Upper lobe of left lung (tissue), 6 donors: ENCODE results near the gene LANCL1. TPM values are rescaled to one million over a fixed set of nuclear protein-coding genes. Genes with fewer than 3 reads are reported as not detected.

Experiments used
- ATAC-seq, 2 donors: fragments of 200-7000 bp; cut with Tn5 transposase; one replicate each; pipeline ENCODE4 v1.9.1; 2022; ENCODE audit warnings: mild to moderate bottlenecking in 2 of 2, moderate library complexity in 2 of 2; ENCODE audit not compliant: low FRiP score in 2 of 2
- DNase-seq, 2 donors: peaks; one replicate each; pipeline ENCODE4 v3.0.0-alpha.2; 2019 to 2020
- H3K27ac ChIP-seq, 4 donors: fragments of 200-600 bp; sonication (generic); one replicate each; pipeline ENCODE4 v1.5.1; 2016 to 2019
- H3K27me3 ChIP-seq, 4 donors: fragments of 200-600 bp; sonication (generic); one replicate each; pipeline ENCODE4 v1.5.1; 2017 to 2019
- H3K36me3 ChIP-seq, 4 donors: fragments of 200-600 bp; sonication (generic); one replicate each; pipeline ENCODE4 v1.5.1; 2016 to 2019
- H3K4me1 ChIP-seq, 4 donors: fragments of 200-600 bp; sonication (generic); one replicate each; pipeline ENCODE4 v1.5.1; 2018 to 2019
- H3K4me3 ChIP-seq, 4 donors: fragments of 200-600 bp; sonication (generic); one replicate each; pipeline ENCODE4 v1.5.1; 2017 to 2019; ENCODE audit warnings: mild to moderate bottlenecking in 2 of 4, moderate library complexity in 1 of 4
- H3K9me3 ChIP-seq, 4 donors: fragments of 200-600 bp; sonication (generic); one replicate each; pipeline ENCODE4 v1.5.1; 2018 to 2019
- CTCF ChIP-seq, 6 experiments: fragments of 450-650 bp in 4 of 6; fragments of 200-600 bp in 2 of 6; sonication (generic) in 2 of 6; IDR thresholded peaks; one replicate each; pipeline ENCODE4 v1.5.1; 2016 to 2019; ENCODE audit warnings: antibody characterized with exemption in 6 of 6
- EP300 ChIP-seq, 4 donors: sonication (generic); formaldehyde crosslinking; IDR thresholded peaks; one replicate each; pipeline ENCODE4 v1.5.1; 2017; ENCODE audit warnings: antibody characterized with exemption in 4 of 4, control low read depth in 2 of 4
- POLR2A ChIP-seq, 4 donors: fragments of 450-650 bp; IDR thresholded peaks; one replicate each; pipeline ENCODE4 v1.5.1; 2016 to 2017; ENCODE audit warnings: antibody characterized with exemption in 4 of 4, mild to moderate bottlenecking in 2 of 4
- POLR2AphosphoS5 ChIP-seq, 2 donors: sonication (generic); formaldehyde crosslinking; IDR thresholded peaks; one replicate each; pipeline ENCODE4 v1.5.1; 2017; ENCODE audit warnings: antibody characterized with exemption in 2 of 2
- WGBS, 2 donors: methylation state at CpG; one replicate each; pipeline ENCODE4 v1.1.5; 2017 to 2018; 5-methylcytosine and 5-hydroxymethylcytosine counted together
- total RNA-seq, 6 donors: library from RNA; depleted of rRNA in 4 of 6; stranded (reverse); fragments of >200 nt in 4 of 6; gene quantifications; one replicate each; pipeline versions ENCODE4 v1.1.0 to v1.2.1, GENCODE V29; 2016 to 2021
- donor health status: DM: no; HTN: no; CAD: no; lungs with moderate emphysema.
- donor health status: DM: no; HTN: yes; CAD: no; lungs with severe emphysema.

The LANCL1 gene, protein sequence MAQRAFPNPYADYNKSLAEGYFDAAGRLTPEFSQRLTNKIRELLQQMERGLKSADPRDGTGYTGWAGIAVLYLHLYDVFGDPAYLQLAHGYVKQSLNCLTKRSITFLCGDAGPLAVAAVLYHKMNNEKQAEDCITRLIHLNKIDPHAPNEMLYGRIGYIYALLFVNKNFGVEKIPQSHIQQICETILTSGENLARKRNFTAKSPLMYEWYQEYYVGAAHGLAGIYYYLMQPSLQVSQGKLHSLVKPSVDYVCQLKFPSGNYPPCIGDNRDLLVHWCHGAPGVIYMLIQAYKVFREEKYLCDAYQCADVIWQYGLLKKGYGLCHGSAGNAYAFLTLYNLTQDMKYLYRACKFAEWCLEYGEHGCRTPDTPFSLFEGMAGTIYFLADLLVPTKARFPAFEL
- total RNA-seq = 10 to 100 TPM in 5 of 6 donors, 1 to 10 TPM in 1; 9.0 to 33.0 (median 23.5) TPM

- 1% methylated on average over 30 to 40 of the region's 49 CpGs for WGBS, 2 donors
- Histone ChIP-seq H3K27me3 (no peaks in the 10 kb centered on the region), H3K9me3 (no peaks in the 10 kb centered on the region), H3K36me3 (peaks cover 0 to 6% (median 4%) of the 10 kb centered on the region in 4 donors), H3K4me1 (peaks cover 9 to 16% (median 11%) of the 10 kb centered on the region in 4 donors), H3K4me3 (peak within 1 kb of the TSS; percentile 55 to 94 (median 84)), H3K27ac (peak within 1 kb of the TSS; percentile 65 to 87 (median 81))
- DNase-seq = peak; percentile 91 to 95
- peak in 3 of 4 donors; percentile 59 to 84 (median 60) for TF ChIP-seq POLR2A (IDR thresholded peaks at IDR 0.05)
- TF ChIP-seq POLR2AphosphoS5 (IDR thresholded peaks at IDR 0.05) = peak; percentile 30 to 85
- no peak for TF ChIP-seq CTCF (IDR thresholded peaks at IDR 0.05)
- no peak for TF ChIP-seq EP300 (IDR thresholded peaks at IDR 0.05)
- peak; percentile 98 to 100 for ATAC-seq
These were observed at the start of gene LANCL1 for GRCh38 chr2:210476194-210477128. Gene LANCL1 (minus strand): TSS chr2:210476759. CDS start chr2:210476396, 363 bp downstream.

DNA sequence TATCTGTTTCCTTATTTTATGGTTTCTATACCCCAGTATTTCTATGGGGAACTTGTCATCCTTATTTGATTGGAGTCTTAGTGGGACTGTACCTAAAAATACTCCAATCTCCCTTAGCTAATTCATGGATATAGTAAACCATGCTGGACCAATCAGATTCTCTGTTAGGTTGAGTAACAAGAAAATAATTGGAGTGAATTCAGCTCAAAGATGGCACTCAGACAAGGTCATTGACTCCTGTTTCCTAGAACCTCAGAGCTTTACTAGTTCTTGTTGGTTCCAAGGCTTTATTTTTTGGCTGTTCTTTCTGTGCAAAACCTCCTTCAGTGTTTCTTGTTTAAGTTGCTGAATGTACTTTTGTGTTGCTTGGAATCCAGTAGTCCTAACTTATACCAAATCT lies 48.0 kb upstream of the LANCL1 start:
- no peak for TF ChIP-seq POLR2AphosphoS5 (IDR thresholded peaks at IDR 0.05)
- TF ChIP-seq CTCF (IDR thresholded peaks at IDR 0.05) = no peak
- TF ChIP-seq EP300 (IDR thresholded peaks at IDR 0.05) = no peak
- no peak for TF ChIP-seq POLR2A (IDR thresholded peaks at IDR 0.05)
- H3K4me3 ChIP-seq = no peak overlapping the region
- DNase-seq (no peak), ATAC-seq (no peak)
- no peaks in the 10 kb centered on the region for H3K4me1 ChIP-seq
- H3K9me3 ChIP-seq = no peaks in the 10 kb centered on the region
- no peaks in the 10 kb centered on the region for H3K27me3 ChIP-seq
- H3K36me3 ChIP-seq = no peaks in the 10 kb centered on the region
- H3K27ac ChIP-seq = no peak overlapping the region

DNA sequence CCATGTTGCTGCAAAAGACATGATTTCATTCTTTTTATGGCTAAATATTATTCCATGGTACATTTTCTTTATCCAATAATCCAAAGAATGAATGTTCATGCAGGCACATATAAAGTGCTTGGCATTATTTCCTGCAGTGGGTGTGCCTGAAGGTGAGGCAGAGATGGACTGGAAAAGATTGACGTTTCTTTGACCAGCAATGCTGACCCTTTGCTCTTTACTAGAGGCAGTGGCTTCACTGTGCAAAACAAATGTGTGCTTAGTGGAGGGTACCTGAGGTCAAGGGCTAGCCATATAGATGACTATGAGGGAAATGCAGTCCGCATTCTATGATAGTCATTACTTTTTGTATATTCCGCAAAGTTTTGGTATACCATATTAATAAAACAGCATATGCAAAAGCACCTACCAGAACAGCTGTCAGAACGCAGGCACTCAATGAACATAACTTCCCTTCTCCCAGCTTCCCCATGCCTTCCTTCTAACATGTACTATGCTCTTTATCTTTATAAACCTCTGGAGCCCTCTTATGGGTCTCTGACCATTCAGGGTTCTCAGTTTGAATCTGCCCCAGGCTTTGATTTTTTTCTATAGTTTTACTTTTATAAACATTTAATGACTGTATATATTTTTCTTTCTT lies 47.2 kb upstream of the LANCL1 start:
- DNase-seq (no peak), ATAC-seq (no peak)
- Histone ChIP-seq H3K27ac (no peak overlapping the region), H3K27me3 (no peaks in the 10 kb centered on the region), H3K9me3 (no peaks in the 10 kb centered on the region), H3K36me3 (no peaks in the 10 kb centered on the region), H3K4me3 (no peak overlapping the region), H3K4me1 (no peaks in the 10 kb centered on the region)
- 84 to 86% methylated on average over 4 of the region's 4 CpGs for WGBS, 2 donors
- TF ChIP-seq EP300 (IDR thresholded peaks at IDR 0.05) (no peak), CTCF (IDR thresholded peaks at IDR 0.05) (no peak), POLR2A (IDR thresholded peaks at IDR 0.05) (no peak), POLR2AphosphoS5 (IDR thresholded peaks at IDR 0.05) (no peak)

GRCh38 chr2:210522399-210522798 lies 45.8 kb upstream of the LANCL1 start:
- no peak overlapping the region for H3K27ac ChIP-seq
- H3K4me3 ChIP-seq = no peak overlapping the region
- no peaks in the 10 kb centered on the region for H3K36me3 ChIP-seq
- H3K27me3 ChIP-seq = no peaks in the 10 kb centered on the region
- no peak for DNase-seq
- TF ChIP-seq EP300 (IDR thresholded peaks at IDR 0.05) (no peak), CTCF (IDR thresholded peaks at IDR 0.05) (no peak), POLR2AphosphoS5 (IDR thresholded peaks at IDR 0.05) (no peak), POLR2A (IDR thresholded peaks at IDR 0.05) (no peak)
- no peaks in the 10 kb centered on the region for H3K9me3 ChIP-seq
- no peak for ATAC-seq
- H3K4me1 ChIP-seq = no peaks in the 10 kb centered on the region
